ENCODE data around the gene SETD1A. TPM values are rescaled to one million over a fixed set of nuclear protein-coding genes. Genes with fewer than 3 reads are reported as not detected.
A peak's percentile ranks its signal among the peaks of the same experiment; 100 is the strongest.

Gene SETD1A
- total and polyA plus RNA-seq, 9 of the 15 experiments (the other 6 are each of a cell fraction or from before 2014, with no cell fraction given), result 0.08 to 36.0 (median 4.2) TPM

DNA sequence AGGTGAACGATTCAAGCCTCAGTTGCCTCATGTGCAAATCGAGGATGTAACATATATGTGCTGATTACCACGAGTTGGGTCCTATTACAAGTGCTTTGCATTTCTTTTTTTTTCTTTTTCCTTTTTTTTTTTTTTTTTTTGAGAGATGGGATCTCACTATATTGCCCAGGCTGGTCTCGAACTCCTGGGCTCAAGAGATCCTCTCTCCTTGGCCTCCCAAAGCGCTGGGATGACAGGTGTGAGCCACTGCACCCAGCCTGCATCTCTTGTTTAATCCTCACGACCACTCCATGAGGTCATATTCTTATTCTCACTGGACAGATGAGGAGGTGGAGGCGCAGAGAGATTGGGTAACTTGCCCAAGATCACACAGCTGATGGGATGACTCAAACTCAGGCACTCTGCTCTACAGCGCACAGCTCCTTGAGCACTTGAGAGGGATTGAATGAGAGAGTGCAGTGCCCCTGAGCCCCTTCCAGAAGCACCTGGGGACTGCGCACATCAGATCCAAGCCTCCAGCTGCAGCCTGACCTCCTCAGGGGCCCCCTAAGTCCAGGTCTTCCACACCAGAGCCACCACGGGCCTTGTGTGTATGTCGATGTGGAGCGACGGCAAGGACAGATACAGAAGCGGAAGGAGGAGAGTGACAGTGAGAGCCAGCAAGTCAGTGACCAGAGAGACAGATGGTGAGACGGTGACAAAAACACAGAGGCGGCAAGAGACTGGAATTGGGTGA lies 48.0 kb downstream of the SETD1A start (continued):
- TF ChIP-seq NFIC (IDR thresholded peaks at IDR 0.05) (no peak), ZNF511 (CRISPR knock-in tag; IDR thresholded peaks at IDR 0.05) (no peak), ATF7 (IDR thresholded peaks at IDR 0.05) (no peak), ZBTB9 (CRISPR knock-in tag; IDR thresholded peaks at IDR 0.05) (no peak), SMC3 (conservative IDR thresholded peaks at IDR 0.05; ENCODE audit: insufficient read depth, low read depth, low read length) (no peak), ZNF436 (CRISPR knock-in tag; IDR thresholded peaks at IDR 0.05) (no peak), BCOR (IDR thresholded peaks at IDR 0.05) (peak; percentile 85)

- H3K27me3 ChIP-seq (ENCODE audit: control insufficient read depth in 2 of 2, insufficient read depth in 2 of 2, low read length in 2 of 2), result peaks cover 3 to 9% of the 10 kb centered on the region in 2 experiments; a peak in 4 of 5 replicates
- in situ Hi-C loops (cut with MboI), result no loop called here
- DNase-seq (ENCODE audit: extremely low read depth in 1 of 4, low spot score in 3 of 4), result no peak
- TF ChIP-seq SMARCC2 (IDR thresholded peaks at IDR 0.05; ENCODE audit: low read depth), result no peak
- no peak for TF ChIP-seq TBP (optimal IDR thresholded peaks at IDR 0.05; ENCODE audit: low read depth, low read length)
- TF ChIP-seq RBBP5 (IDR thresholded peaks at IDR 0.05; ENCODE audit: borderline replicate concordance, insufficient read depth, low read length, poor library complexity, severe bottlenecking), result no peak
- no peak for TF ChIP-seq CBFA2T2 (conservative IDR thresholded peaks at IDR 0.05)
- no peak for TF ChIP-seq ZBTB5 (IDR thresholded peaks at IDR 0.05)
- no peak for TF ChIP-seq ZNF785 (CRISPR knock-in tag; IDR thresholded peaks at IDR 0.05)
- TF ChIP-seq RB1 (IDR thresholded peaks at IDR 0.05; ENCODE audit: low read depth), result no peak
- TF ChIP-seq, protein P1, sequence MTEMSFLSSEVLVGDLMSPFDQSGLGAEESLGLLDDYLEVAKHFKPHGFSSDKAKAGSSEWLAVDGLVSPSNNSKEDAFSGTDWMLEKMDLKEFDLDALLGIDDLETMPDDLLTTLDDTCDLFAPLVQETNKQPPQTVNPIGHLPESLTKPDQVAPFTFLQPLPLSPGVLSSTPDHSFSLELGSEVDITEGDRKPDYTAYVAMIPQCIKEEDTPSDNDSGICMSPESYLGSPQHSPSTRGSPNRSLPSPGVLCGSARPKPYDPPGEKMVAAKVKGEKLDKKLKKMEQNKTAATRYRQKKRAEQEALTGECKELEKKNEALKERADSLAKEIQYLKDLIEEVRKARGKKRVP (CRISPR knock-in tag; IDR thresholded peaks at IDR 0.05), result no peak
- no peak for TF ChIP-seq HNRNPH1 (optimal IDR thresholded peaks at IDR 0.05; ENCODE audit: low read depth, low read length)
- no peak for TF ChIP-seq ZNF140 (CRISPR knock-in tag; IDR thresholded peaks at IDR 0.05)
- no peak for TF ChIP-seq FOXK1 (CRISPR knock-in tag; IDR thresholded peaks at IDR 0.05; ENCODE audit: borderline replicate concordance)
These were observed 48.5 kb downstream of the SETD1A start for GRCh38 chr16:31006086-31006385.

More at GRCh38 chr16:31006086-31006385, 48.5 kb downstream of the SETD1A start:
- FAIRE-seq (no peak), ATAC-seq (peak; percentile 36)
- Histone ChIP-seq H3K36me3 (ENCODE audit: control insufficient read depth, insufficient read depth, low read length) (no peaks in the 10 kb centered on the region), H3K4me3 (no peak overlapping the region), H3K9me3 (replicated peaks; ENCODE audit: control insufficient read depth, insufficient read depth, low read depth, low read length) (no peaks in the 10 kb centered on the region), H3K79me2 (ENCODE audit: control insufficient read depth, insufficient read depth, low read length) (no peaks in the 10 kb centered on the region), H2AFZ (ENCODE audit: low read depth, low read length) (peak overlapping the region; percentile 67; the same call in 1 of the 2 replicates), H3K9ac (ENCODE audit: insufficient read depth in 1 of 2, low read depth in 2 of 2, low read length in 2 of 2) (peak overlapping the region in 1 of 2 experiments; percentile 77; a peak in 1 of 4 replicates), H3K4me2 (ENCODE audit: insufficient read depth, low read length) (0 out of 2 replicates have a peak overlapping the region, but pooled peaks have one; percentile 43), H3K9me1 (ENCODE audit: control insufficient read depth, insufficient read depth, low read length) (no peaks in the 10 kb centered on the region), H3K4me1 (replicated peaks in 1 of 2; ENCODE audit: control insufficient read depth in 2 of 2, insufficient read depth in 2 of 2, low read length in 2 of 2) (peaks cover 16 to 34% of the 10 kb centered on the region in 2 experiments; a peak in 4 of 5 replicates), H4K20me1 (replicated peaks; ENCODE audit: control insufficient read depth, insufficient read depth, low read length) (no peaks in the 10 kb centered on the region), H3K27ac (ENCODE audit: extremely low read depth, low read depth, low read length) (no peak overlapping the region)
- 4% methylated on average over 6 of the region's 7 CpGs for WGBS (ENCODE audit: insufficient coverage, low coverage, missing lambda C conversion rate)
- no TSS peak for BruUV-seq (replicated peaks)
- CTCF ChIA-PET (ENCODE audit: low intra/inter-chr PET ratio), result no interaction called here
- intact Hi-C loops (cut with micrococcal nuclease), result no loop called here
- POLR2A ChIA-PET, result no interaction called here
